ENCODE data around the gene SQOR.

SQOR gene

GRCh38 chr15:45689616-45690015 is 54.8 kb downstream of the SQOR start:
- TF ChIP-seq CTCF (IDR thresholded peaks at IDR 0.05; ENCODE audit: borderline replicate concordance, control extremely low read depth, extremely low read depth, insufficient read depth, missing control alignments), result no peak
- in situ Hi-C loops (cut with MboI; ENCODE audit: low sequenced_read_pairs, unreplicated experiment), result no loop called here
- no peak for DNase-seq (ENCODE audit: low spot score)

- TF ChIP-seq CTCF (IDR thresholded peaks at IDR 0.05; ENCODE audit: borderline replicate concordance, control extremely low read depth, extremely low read depth, insufficient read depth, missing control alignments), result no peak
- no peak for DNase-seq (ENCODE audit: low spot score)
- in situ Hi-C loops (cut with MboI; ENCODE audit: low sequenced_read_pairs, unreplicated experiment), result no loop called here
These were observed 55.9 kb downstream of the SQOR start for GRCh38 chr15:45690581-45691260.

- in situ Hi-C loops (cut with MboI; ENCODE audit: low sequenced_read_pairs, unreplicated experiment), result no loop called here
- TF ChIP-seq CTCF (IDR thresholded peaks at IDR 0.05; ENCODE audit: borderline replicate concordance, control extremely low read depth, extremely low read depth, insufficient read depth, missing control alignments), result no peak
- no peak for DNase-seq (ENCODE audit: low spot score)
These were observed 66.3 kb downstream of the SQOR start for GRCh38 chr15:45701108-45701507.

GRCh38 chr15:45702041-45702440 is 67.2 kb downstream of the SQOR start:
- TF ChIP-seq CTCF (IDR thresholded peaks at IDR 0.05; ENCODE audit: borderline replicate concordance, control extremely low read depth, extremely low read depth, insufficient read depth, missing control alignments), result no peak
- no peak for DNase-seq (ENCODE audit: low spot score)
- in situ Hi-C loops (cut with MboI; ENCODE audit: low sequenced_read_pairs, unreplicated experiment), result no loop called here

GRCh38 chr15:45703670-45704328 is 69.0 kb downstream of the SQOR start:
- in situ Hi-C loops (cut with MboI; ENCODE audit: low sequenced_read_pairs, unreplicated experiment), result no loop called here
- TF ChIP-seq CTCF (IDR thresholded peaks at IDR 0.05; ENCODE audit: borderline replicate concordance, control extremely low read depth, extremely low read depth, insufficient read depth, missing control alignments), result no peak
- no peak for DNase-seq (ENCODE audit: low spot score)

GRCh38 chr15:45704329-45705249 is 69.8 kb downstream of the SQOR start:
- DNase-seq (ENCODE audit: low spot score), result peak; percentile 29
- no peak for TF ChIP-seq CTCF (IDR thresholded peaks at IDR 0.05; ENCODE audit: borderline replicate concordance, control extremely low read depth, extremely low read depth, insufficient read depth, missing control alignments)
- in situ Hi-C loops (cut with MboI; ENCODE audit: low sequenced_read_pairs, unreplicated experiment), result no loop called here
